IMR-90 (cell line): Measurements from ENCODE around the gene IZUMO4. TPM values are rescaled to one million over a fixed set of nuclear protein-coding genes. Genes with fewer than 3 reads are reported as not detected.
A peak's percentile ranks its signal among the peaks of the same experiment; 100 is the strongest.

ENCODE experiments used
- ATAC-seq: fragments of 200-7000 bp; cut with Tn5 transposase; 2 replicates; pipeline ENCODE4 v1.9.1; 2020; ENCODE audit warnings: low read depth, mild to moderate bottlenecking, moderate library complexity
- BruUV-seq: library from RNA; stranded (reverse); fragments of 400-500 nt; replicated peaks from 2 replicates; lab custom pipeline; 2021; lab: Mats Ljungman, UMichigan
- CTCF ChIA-PET: fragments of 300-600 bp; formaldehyde crosslinking; extraction: SDS; loops from one replicate; lab custom pipeline; 2021; ENCODE audit warnings: antibody characterized with exemption; lab: Yijun Ruan, JAX
- POLR2A ChIA-PET: fragments of 300-600 bp; sonication (Branson Sonifier 250); formaldehyde crosslinking; loops from one replicate; lab custom pipeline; 2022; ENCODE audit warnings: antibody characterized with exemption; ENCODE audit not compliant: unreplicated experiment; lab: Charles Lee
- DNase-seq: peaks from one replicate; pipeline ENCODE4 v3.0.0; 2013
- H2AFZ ChIP-seq: replicated peaks from 2 replicates; pipeline ENCODE3; 2013; ENCODE audit warnings: low read length, mild to moderate bottlenecking; ENCODE audit not compliant: poor library complexity
- H2AK5ac ChIP-seq: 2 replicates; pipeline ENCODE4 v1.6.1; 2013; ENCODE audit warnings: low read depth, low read length, inconsistent platforms
- H2AK9ac ChIP-seq: replicated peaks from 2 replicates; pipeline ENCODE3; 2013; ENCODE audit warnings: mild to moderate bottlenecking, low read depth, low read length, moderate library complexity; ENCODE audit not compliant: poor library complexity
- H2BK120ac ChIP-seq: 2 replicates; pipeline ENCODE4 v1.6.1; 2013; ENCODE audit warnings: low read depth, low read length, inconsistent platforms
- H2BK15ac ChIP-seq: 3 replicates; pipeline ENCODE4 v1.6.1; 2013; ENCODE audit warnings: low read depth, low read length, inconsistent platforms
- H2BK20ac ChIP-seq: 2 replicates; pipeline ENCODE4 v1.6.1; 2013; ENCODE audit warnings: low read depth, mild to moderate bottlenecking, inconsistent platforms, low read length, moderate library complexity
- H2BK5ac ChIP-seq: 2 replicates; pipeline ENCODE4 v1.6.1; 2013; ENCODE audit warnings: mild to moderate bottlenecking, low read depth, low read length, inconsistent platforms; ENCODE audit not compliant: poor library complexity, severe bottlenecking
- H3K14ac ChIP-seq: replicated peaks from 2 replicates; pipeline ENCODE4 v1.6.1; 2013; ENCODE audit warnings: low read depth, low read length, inconsistent platforms
- H3K18ac ChIP-seq: 2 replicates; pipeline ENCODE4 v1.6.1; 2013; ENCODE audit warnings: low read depth, low read length, control low read depth
- H3K23ac ChIP-seq: 2 replicates; pipeline ENCODE4 v1.6.1; 2013; ENCODE audit warnings: low read depth, low read length, inconsistent platforms
- H3K27ac ChIP-seq: 2 replicates; pipeline ENCODE4 v1.5.1; 2013; ENCODE audit warnings: mild to moderate bottlenecking, control low read depth, low read length; ENCODE audit not compliant: insufficient read depth
- H3K27me3 ChIP-seq: 2 replicates; pipeline ENCODE4 v1.6.1; 2013; ENCODE audit warnings: low read length; ENCODE audit not compliant: control insufficient read depth, insufficient read depth
- H3K36me3 ChIP-seq: 2 replicates; pipeline ENCODE4 v1.6.1; 2013; ENCODE audit warnings: low read length, mixed read lengths; ENCODE audit not compliant: control insufficient read depth, insufficient read depth
- H3K4ac ChIP-seq: 2 replicates; pipeline ENCODE4 v1.6.1; 2013; ENCODE audit warnings: low read depth, low read length, inconsistent platforms
- H3K4me1 ChIP-seq: 2 replicates; pipeline ENCODE4 v1.6.1; 2013; ENCODE audit warnings: low read length, mixed read lengths; ENCODE audit not compliant: control insufficient read depth, insufficient read depth
- H3K4me2 ChIP-seq: 2 replicates; pipeline ENCODE4 v1.6.1; 2013; ENCODE audit warnings: low read depth, mild to moderate bottlenecking, control low read depth, low read length, moderate library complexity
- H3K4me3 ChIP-seq: 2 replicates; pipeline ENCODE4 v1.5.1; 2013; ENCODE audit warnings: low read depth, mild to moderate bottlenecking, control low read depth, low read length, moderate library complexity; ENCODE audit not compliant: insufficient read depth
- H3K56ac ChIP-seq: 2 replicates; pipeline ENCODE4 v1.6.1; 2013; ENCODE audit warnings: low read length, inconsistent platforms; ENCODE audit not compliant: insufficient read depth; ENCODE audit errors: extremely low read depth
- H3K79me1 ChIP-seq, 2 experiments: 2 replicates each; pipeline ENCODE4 v1.6.1; 2013; ENCODE audit warnings: low read length in 2 of 2, inconsistent platforms in 1 of 2, low read depth in 1 of 2
- H3K9ac ChIP-seq: 2 replicates; pipeline ENCODE4 v1.6.1; 2013; ENCODE audit warnings: low read depth, low read length, control low read depth
- H3K9me1 ChIP-seq: 2 replicates; pipeline ENCODE4 v1.6.1; 2013; ENCODE audit warnings: low read length, inconsistent platforms; ENCODE audit not compliant: insufficient read depth
- H3K9me3 ChIP-seq: 2 replicates; pipeline ENCODE4 v1.6.1; 2013; ENCODE audit warnings: low read length; ENCODE audit not compliant: control insufficient read depth, insufficient read depth
- H4K20me1 ChIP-seq: 2 replicates; pipeline ENCODE4 v1.6.1; 2013; ENCODE audit warnings: low read length, inconsistent platforms; ENCODE audit not compliant: insufficient read depth
- H4K5ac ChIP-seq: 2 replicates; pipeline ENCODE4 v1.6.1; 2013; ENCODE audit warnings: mild to moderate bottlenecking, low read depth, low read length, control low read depth
- H4K8ac ChIP-seq, 2 experiments: 2 replicates each; pipeline ENCODE4 v1.6.1; 2013; ENCODE audit warnings: low read depth in 2 of 2, low read length in 2 of 2, control low read depth in 1 of 2, inconsistent platforms in 1 of 2
- H4K91ac ChIP-seq: 2 replicates; pipeline ENCODE4 v1.6.1; 2013; ENCODE audit warnings: low read depth, low read length, inconsistent platforms; ENCODE audit not compliant: insufficient read depth
- BHLHE40 ChIP-seq: fragments of 150-350 bp; IDR thresholded peaks from 2 replicates; pipeline ENCODE4 v1.6.1; 2016; ENCODE audit warnings: mild to moderate bottlenecking, low read depth, low read length
- FOS ChIP-seq: fragments of 150-350 bp; IDR thresholded peaks from 2 replicates; pipeline ENCODE4 v1.6.1; 2016; ENCODE audit warnings: low read depth, low read length
- MXI1 ChIP-seq: IDR thresholded peaks from 2 replicates; pipeline ENCODE4 v1.6.1; 2012; ENCODE audit warnings: low read depth, mild to moderate bottlenecking, low read length, moderate library complexity, borderline replicate concordance
- NFE2L2 ChIP-seq: fragments of 150-350 bp; IDR thresholded peaks from 2 replicates; pipeline ENCODE4 v1.6.1; 2016; ENCODE audit warnings: low read depth, mild to moderate bottlenecking, low read length
- POLR2A ChIP-seq: IDR thresholded peaks from 2 replicates; pipeline ENCODE4 v1.6.1; 2012; ENCODE audit warnings: mild to moderate bottlenecking, low read depth, low read length
- RFX5 ChIP-seq: IDR thresholded peaks from 2 replicates; pipeline ENCODE4 v1.8.0; 2012; ENCODE audit warnings: low read depth, mild to moderate bottlenecking, low read length, moderate library complexity
- SMC3 ChIP-seq: fragments of 150-350 bp; IDR thresholded peaks from 2 replicates; pipeline ENCODE4 v1.6.1; 2016; ENCODE audit warnings: low read depth, mild to moderate bottlenecking, antibody characterized with exemption, low read length, moderate library complexity
- USF2 ChIP-seq: fragments of 150-350 bp; IDR thresholded peaks from 2 replicates; pipeline ENCODE4 v1.6.1; 2017; ENCODE audit warnings: mild to moderate bottlenecking, antibody characterized with exemption, low read length, low read depth
- WGBS, 2 experiments: methylation state at CpG; one replicate each; pipeline versions ENCODE4 v1.1.5 to v1.1.7; 2013; ENCODE audit warnings: missing lambda C conversion rate in 2 of 2; ENCODE audit not compliant: insufficient read length in 1 of 2; ENCODE audit errors: extremely low coverage in 2 of 2; 5-methylcytosine and 5-hydroxymethylcytosine counted together
- dilution Hi-C: fragments of 300-500 bp; cut with HindIII; formaldehyde crosslinking; loops from one replicate; pipeline ENCODE4 v1.14.3; 2018; ENCODE audit warnings: low sequenced_read_pairs; ENCODE audit not compliant: unreplicated experiment
- in situ Hi-C: fragments of 300-500 bp; cut with MboI; formaldehyde crosslinking; loops from 3 replicates; pipeline ENCODE4 v1.14.3; 2019; ENCODE audit warnings: low sequenced_read_pairs, inconsistent platforms, mixed read lengths
- intact Hi-C: fragments of 100-400 bp; cut with micrococcal nuclease; formaldehyde crosslinking; loops from 2 replicates; pipeline ENCODE4 v1.10.0; 2022
- polyA plus RNA-seq, 3 experiments: library from polyadenylated mRNA; depleted of rRNA; stranded (reverse); fragments of >200 nt; gene quantifications; 2 replicates each; pipeline ENCODE4 v1.2.3, GENCODE V29; 2012; ENCODE audit warnings: low replicate concordance in 1 of 3
- total RNA-seq: library from RNA; depleted of rRNA; stranded (reverse); fragments of >200 nt; gene quantifications from 2 replicates; pipeline ENCODE4 v1.2.3, GENCODE V29; 2012

Gene IZUMO4
- total and polyA plus RNA-seq, 2 of the 4 experiments (the other 2 are of a cell fraction), result 0.72 to 2.8 TPM

- intact Hi-C loops (no loop called here), in situ Hi-C loops (no loop called here), dilution Hi-C loops (no loop called here)
- peaks cover 22% of the 10 kb centered on the region for H4K20me1 ChIP-seq
- H3K36me3 ChIP-seq, result peaks cover 8% of the 10 kb centered on the region; the same call in 1 of the 2 replicates
- TF ChIP-seq BHLHE40, result no peak
- no peak for TF ChIP-seq MXI1
- no peak for TF ChIP-seq SMC3
- TF ChIP-seq FOS, result no peak
- TF ChIP-seq USF2, result no peak
- no peak for TF ChIP-seq NFE2L2
- TF ChIP-seq POLR2A, result no peak
- no peak for TF ChIP-seq RFX5
- no peak overlapping the region for H3K4me2 ChIP-seq
- H2AFZ ChIP-seq, result no peak overlapping the region
- no peak overlapping the region for H3K4me3 ChIP-seq
- BruUV-seq, result no TSS peak
- peaks cover 19% of the 10 kb centered on the region for H3K9me1 ChIP-seq
- H4K91ac ChIP-seq, result no peak overlapping the region
- H3K9ac ChIP-seq, result no peak overlapping the region
- H3K27me3 ChIP-seq, result no peaks in the 10 kb centered on the region
- peak; percentile 36 for DNase-seq
- peak overlapping the region; percentile 5; the same call in 1 of the 2 replicates for H2BK20ac ChIP-seq
- ATAC-seq, result no peak; the same call in 1 of the 2 replicates
- H3K14ac ChIP-seq, result no peak overlapping the region
- no peak overlapping the region for H4K5ac ChIP-seq
- H3K23ac ChIP-seq, result no peak overlapping the region
- peaks cover 5% of the 10 kb centered on the region for H3K4me1 ChIP-seq
- POLR2A ChIA-PET, result no interaction called here
- no peak overlapping the region for H3K56ac ChIP-seq
- H4K8ac ChIP-seq, result peak overlapping the region in 1 of 2 experiments; percentile 78; a peak in 2 of 4 replicates
- H2AK9ac ChIP-seq, result peak overlapping the region; percentile 11
- 0 out of 2 replicates have a peak overlapping the region, but pooled peaks have one; percentile 8 for H2AK5ac ChIP-seq
- no peak overlapping the region for H3K18ac ChIP-seq
- no peak overlapping the region for H2BK15ac ChIP-seq
- no peak overlapping the region for H2BK120ac ChIP-seq
- CTCF ChIA-PET, result no interaction called here
- no peak overlapping the region for H3K27ac ChIP-seq
- no peak overlapping the region for H3K4ac ChIP-seq
- no peaks in the 10 kb centered on the region for H3K9me3 ChIP-seq
- H3K79me1 ChIP-seq, result peaks cover 20 to 77% of the 10 kb centered on the region in 2 experiments
- no peak overlapping the region for H2BK5ac ChIP-seq
- 84% methylated on average over 6 of the region's 16 CpGs; no CpG with 5 or more reads in 1 of the 2 experiments for WGBS, 2 experiments
These were observed 7.6 kb upstream of the IZUMO4 start for GRCh38 chr19:2089001-2089711.
